Aorta (tissue), 5 donors: ENCODE measurements around the gene PIP4K2A. TPM values are rescaled to one million over a fixed set of nuclear protein-coding genes. Genes with fewer than 3 reads are reported as not detected.
A peak's percentile ranks its signal among the peaks of the same experiment; 100 is the strongest.

Experiments used
- ATAC-seq: fragments of 200-7000 bp; cut with Tn5 transposase; one replicate; pipeline ENCODE4 v1.9.1; 2022; ENCODE audit warnings: moderate library complexity; ENCODE audit not compliant: low FRiP score
- DNase-seq, 2 donors: peaks; one replicate each; pipeline ENCODE4 v3.0.0-alpha.2; 2020
- H3K27ac ChIP-seq, 2 donors: one replicate each; pipeline ENCODE4 v1.5.1; 2013; ENCODE audit warnings: low read length in 2 of 2, mild to moderate bottlenecking in 2 of 2, moderate library complexity in 2 of 2, control low read depth in 1 of 2, inconsistent platforms in 1 of 2, low read depth in 1 of 2
- H3K27me3 ChIP-seq, 2 donors: one replicate each; pipeline ENCODE4 v1.6.1; 2013; ENCODE audit warnings: control low read depth in 1 of 2, low read length in 1 of 2, mild to moderate bottlenecking in 1 of 2, moderate library complexity in 1 of 2; ENCODE audit not compliant: insufficient read depth in 2 of 2, control insufficient read depth in 1 of 2
- H3K36me3 ChIP-seq, 2 donors: one replicate each; pipeline ENCODE4 v1.6.1; 2013; ENCODE audit warnings: control low read depth in 1 of 2, low read length in 1 of 2, mild to moderate bottlenecking in 1 of 2; ENCODE audit not compliant: insufficient read depth in 2 of 2, control insufficient read depth in 1 of 2
- H3K4me1 ChIP-seq, 2 donors: one replicate each; pipeline ENCODE4 v1.6.1; 2013; ENCODE audit warnings: low read length in 2 of 2, control low read depth in 1 of 2, mild to moderate bottlenecking in 1 of 2, moderate library complexity in 1 of 2; ENCODE audit not compliant: insufficient read depth in 2 of 2, control insufficient read depth in 1 of 2
- H3K4me3 ChIP-seq, 2 donors: one replicate each; pipeline ENCODE4 v1.5.1; 2013; ENCODE audit warnings: low read length in 2 of 2, control low read depth in 1 of 2, mild to moderate bottlenecking in 1 of 2
- H3K9me3 ChIP-seq: one replicate; pipeline ENCODE4 v1.6.1; 2013; ENCODE audit warnings: mild to moderate bottlenecking, low read length; ENCODE audit not compliant: control insufficient read depth
- WGBS, 2 donors: extraction: QIAGEN DNeasy Blood & Tissue Kit; methylation state at CpG; one replicate each; pipeline ENCODE4 v1.1.7; 2013; 5-methylcytosine and 5-hydroxymethylcytosine counted together
- intact Hi-C, 2 donors: fragments of 100-400 bp; cut with DNase I; formaldehyde crosslinking; loops; one replicate each; pipeline versions ENCODE4 v1.14.2 to v1.15.0; 2022
- polyA plus RNA-seq, 2 donors: library from polyadenylated mRNA; stranded (reverse); fragments of 200-250 nt; gene quantifications; one replicate each; pipeline ENCODE4 v1.2.3, GENCODE V29; 2013
- total RNA-seq, 2 donors: library from RNA; stranded (reverse); fragmentation: NEBNext Ultra II Directional; extraction: Animal tissue kit (Norgen Biotek cat#: 25700); gene quantifications; one replicate each; pipeline ENCODE4 v1.2.1, GENCODE V29; 2021
- donor health status: healthy with polysubstance abuse.
- donor health status: Bipolar disorder and iron deficiency.
- donor health status: DM: no; HTN: no; CAD: no.
- donor health status: DM: no; HTN: no; CAD: no.
- donor health status: DM: yes; HTN: yes; CAD: no.

Gene PIP4K2A
- total and polyA plus RNA-seq, 4 donors, result 24.2 to 90.3 (median 53.6) TPM

- Histone ChIP-seq H3K27me3 (no peaks in the 10 kb centered on the region), H3K36me3 (no peaks in the 10 kb centered on the region), H3K9me3 (no peaks in the 10 kb centered on the region), H3K4me1 (peaks cover 15% of the 10 kb centered on the region in 2 donors), H3K27ac (no peak overlapping the region), H3K4me3 (no peak overlapping the region)
- no peak for ATAC-seq
- no peak for DNase-seq
- 94 to 97% methylated on average over 4 of the region's 4 CpGs for WGBS, 2 donors
- intact Hi-C loops, result no loop called here
These were observed 90.6 kb downstream of the PIP4K2A start for GRCh38 chr10:22623633-22624253.

GRCh38 chr10:22622242-22622806 lies 92.1 kb downstream of the PIP4K2A start:
- Histone ChIP-seq H3K36me3 (no peaks in the 10 kb centered on the region), H3K27ac (no peak overlapping the region), H3K9me3 (no peaks in the 10 kb centered on the region), H3K27me3 (no peaks in the 10 kb centered on the region), H3K4me3 (no peak overlapping the region), H3K4me1 (peaks cover 18 to 20% of the 10 kb centered on the region in 2 donors)
- WGBS, 2 donors, result 92 to 96% methylated on average over 20 of the region's 20 CpGs
- DNase-seq (no peak), ATAC-seq (no peak)
- intact Hi-C loops, result no loop called here

- H3K4me3 ChIP-seq, result no peak overlapping the region
- intact Hi-C loops, result no loop called here
- H3K9me3 ChIP-seq, result no peaks in the 10 kb centered on the region
- H3K4me1 ChIP-seq, result peaks cover 16 to 18% of the 10 kb centered on the region in 2 donors
- no peaks in the 10 kb centered on the region for H3K27me3 ChIP-seq
- WGBS, 2 donors, result 91 to 94% methylated on average over 3 of the region's 3 CpGs
- H3K36me3 ChIP-seq, result no peaks in the 10 kb centered on the region
- H3K27ac ChIP-seq, result peak overlapping the region in 1 of 2 donors; percentile 37
- DNase-seq, result no peak
- no peak for ATAC-seq
These were observed 92.7 kb downstream of the PIP4K2A start for GRCh38 chr10:22621726-22622125.

GRCh38 chr10:22620929-22621328 lies 93.4 kb downstream of the PIP4K2A start:
- Histone ChIP-seq H3K9me3 (no peaks in the 10 kb centered on the region), H3K4me3 (no peak overlapping the region), H3K36me3 (no peaks in the 10 kb centered on the region), H3K27ac (peak overlapping the region; percentile 3 to 72), H3K4me1 (peaks cover 16 to 18% of the 10 kb centered on the region in 2 donors), H3K27me3 (no peaks in the 10 kb centered on the region)
- DNase-seq, result no peak
- ATAC-seq, result no peak
- intact Hi-C loops, result no loop called here
- 64 to 71% methylated on average over 3 of the region's 3 CpGs for WGBS, 2 donors

- Histone ChIP-seq H3K4me3 (no peak overlapping the region), H3K27ac (peak overlapping the region; percentile 3 to 75), H3K9me3 (no peaks in the 10 kb centered on the region), H3K27me3 (no peaks in the 10 kb centered on the region), H3K4me1 (peaks cover 16 to 18% of the 10 kb centered on the region in 2 donors), H3K36me3 (no peaks in the 10 kb centered on the region)
- ATAC-seq (peak; percentile 81), DNase-seq (peak; percentile 89 to 94)
- WGBS, 2 donors, result 11% methylated on average over 8 of the region's 8 CpGs
- intact Hi-C loops, result no loop called here
These were observed 94.1 kb downstream of the PIP4K2A start for GRCh38 chr10:22620140-22620857.

DNA sequence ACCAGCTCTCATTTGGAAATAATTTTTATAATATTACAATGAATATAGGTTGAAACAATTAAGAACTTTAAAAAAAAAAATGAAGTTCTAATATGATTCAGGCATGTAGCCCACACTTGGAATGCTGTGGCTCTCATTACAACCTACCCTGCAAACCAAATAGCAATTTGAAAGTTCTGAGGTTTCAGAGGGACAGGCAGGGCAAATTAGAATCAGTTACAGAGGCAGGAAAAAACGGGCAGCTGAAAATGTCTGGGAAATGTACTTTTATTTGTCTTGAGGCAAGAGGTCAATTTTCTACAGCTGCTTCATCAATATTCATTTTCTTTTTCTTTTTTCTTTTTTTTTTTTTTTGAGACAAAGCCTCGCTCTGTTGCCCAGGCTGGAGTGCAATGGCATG lies 95.3 kb downstream of the PIP4K2A start:
- H3K27ac ChIP-seq, result no peak overlapping the region

DNA sequence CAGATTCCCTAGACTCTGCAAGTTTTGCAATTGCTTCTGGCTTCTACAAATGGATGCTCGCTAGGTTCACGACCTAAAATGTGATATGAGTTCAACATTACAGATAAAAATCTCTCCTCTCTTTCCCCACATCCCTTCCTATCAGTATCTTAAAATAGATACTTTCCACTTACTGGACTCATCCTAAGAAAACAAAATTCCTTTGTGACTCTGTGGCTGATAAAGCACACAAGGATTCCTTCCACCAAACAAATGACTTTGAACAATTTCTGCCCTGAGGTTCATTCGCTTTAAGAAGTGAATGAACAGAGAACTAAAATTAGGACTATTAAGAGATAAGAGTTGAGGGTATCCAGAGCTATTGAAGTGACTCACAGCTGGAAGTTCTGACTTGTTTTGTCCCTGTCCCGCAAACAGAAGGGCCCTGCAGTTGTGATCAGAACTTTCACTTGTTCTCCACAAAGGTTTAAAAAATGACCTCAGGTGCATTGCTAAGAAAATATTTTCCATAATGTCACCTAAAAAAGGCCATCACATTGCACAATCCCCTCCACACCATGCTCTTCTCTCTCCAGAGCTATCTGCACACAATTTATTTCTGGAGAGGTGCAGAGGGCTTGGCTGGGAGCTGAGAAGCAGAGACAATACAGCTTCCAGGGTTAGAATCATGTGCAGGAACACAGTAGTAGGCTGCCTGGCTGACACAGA lies 96.1 kb downstream of the PIP4K2A start:
- no peaks in the 10 kb centered on the region for H3K27me3 ChIP-seq
- WGBS, 2 donors, result 37 to 38% methylated on average over 4 of the region's 4 CpGs
- DNase-seq (no peak), ATAC-seq (no peak)
- H3K27ac ChIP-seq, result peak overlapping the region; percentile 11 to 71
- no peak overlapping the region for H3K4me3 ChIP-seq
- intact Hi-C loops, result loop anchor here in 1 of 2 donors (10.0 kb wide), 1 partner anchor 157 kb away; no protein-coding TSS in a partner anchor
- no peaks in the 10 kb centered on the region for H3K36me3 ChIP-seq
- H3K4me1 ChIP-seq, result peaks cover 9 to 16% of the 10 kb centered on the region in 2 donors
- H3K9me3 ChIP-seq, result no peaks in the 10 kb centered on the region

More for the DNA sequence above, 95.3 kb downstream of the PIP4K2A start:
- H3K9me3 ChIP-seq, result no peaks in the 10 kb centered on the region
- DNase-seq (no peak), ATAC-seq (no peak)
- H3K4me3 ChIP-seq, result no peak overlapping the region
- 41 to 58% methylated on average over 2 of the region's 2 CpGs for WGBS, 2 donors
- H3K36me3 ChIP-seq, result no peaks in the 10 kb centered on the region
- intact Hi-C loops, result loop anchor here in 1 of 2 donors (10.0 kb wide), 1 partner anchor 156 kb away; no protein-coding TSS in a partner anchor
- no peaks in the 10 kb centered on the region for H3K27me3 ChIP-seq
- peaks cover 16 to 17% of the 10 kb centered on the region in 2 donors for H3K4me1 ChIP-seq

- 86 to 91% methylated on average over 3 of the region's 3 CpGs for WGBS, 2 donors
- Histone ChIP-seq H3K27ac (peak overlapping the region in 1 of 2 donors; percentile 49), H3K4me3 (no peak overlapping the region), H3K4me1 (peaks cover 9 to 16% of the 10 kb centered on the region in 2 donors), H3K9me3 (no peaks in the 10 kb centered on the region), H3K27me3 (no peaks in the 10 kb centered on the region), H3K36me3 (no peaks in the 10 kb centered on the region)
- intact Hi-C loops, result loop anchor here in 1 of 2 donors (10.0 kb wide), 1 partner anchor 157 kb away; no protein-coding TSS in a partner anchor
- DNase-seq (no peak), ATAC-seq (no peak)
These were observed 96.9 kb downstream of the PIP4K2A start for GRCh38 chr10:22617516-22617915.
